CD14-positive monocyte (primary cell): ENCODE results near the gene RHBDL3. TPM values are rescaled to one million over a fixed set of nuclear protein-coding genes. Genes with fewer than 3 reads are reported as not detected.

Experiments
- DNase-seq, 3 donors: peaks; one replicate each; pipeline ENCODE4 v3.0.0-alpha.2; 2011 to 2022
- H2AFZ ChIP-seq: 2 replicates; pipeline ENCODE4 v1.6.0; 2012; ENCODE audit warnings: mild to moderate bottlenecking, low read depth, low read length, inconsistent platforms; ENCODE audit not compliant: insufficient read depth, poor library complexity, severe bottlenecking
- H3K27ac ChIP-seq, 2 donors: 1 replicate in 1 of 2; 2 replicates in 1 of 2; pipeline ENCODE4 v1.5.1; 2012 to 2013; ENCODE audit warnings: low read length in 2 of 2, control low read depth in 1 of 2, inconsistent platforms in 1 of 2, low read depth in 1 of 2, mild to moderate bottlenecking in 1 of 2
- H3K27me3 ChIP-seq, 2 donors: one replicate each; pipeline versions ENCODE4 v1.6.0 to v1.6.1; 2011 to 2013; ENCODE audit warnings: low read length in 2 of 2; ENCODE audit not compliant: control insufficient read depth in 2 of 2, insufficient read depth in 2 of 2
- H3K36me3 ChIP-seq, 2 donors: replicated peaks in 1 of 2; 1 replicate in 1 of 2; 2 replicates in 1 of 2; pipeline versions ENCODE4 v1.5.1 to v1.6.1; 2012 to 2013; ENCODE audit warnings: low read length in 2 of 2, control low read depth in 1 of 2, inconsistent platforms in 1 of 2, mild to moderate bottlenecking in 1 of 2; ENCODE audit not compliant: insufficient read depth in 2 of 2, control insufficient read depth in 1 of 2
- H3K4me1 ChIP-seq, 2 donors: 1 replicate in 1 of 2; 2 replicates in 1 of 2; pipeline versions ENCODE4 v1.5.1 to v1.6.1; 2012 to 2013; ENCODE audit warnings: low read length in 2 of 2, control low read depth in 1 of 2, inconsistent platforms in 1 of 2, mild to moderate bottlenecking in 1 of 2, moderate library complexity in 1 of 2; ENCODE audit not compliant: insufficient read depth in 2 of 2, control insufficient read depth in 1 of 2
- H3K4me2 ChIP-seq: replicated peaks from 2 replicates; pipeline ENCODE3; 2012; ENCODE audit warnings: low read length, moderate library complexity, mild to moderate bottlenecking; ENCODE audit not compliant: poor library complexity, severe bottlenecking; ENCODE audit errors: extremely low read depth
- H3K4me3 ChIP-seq, 3 experiments: fragments of 200-600 bp in 1 of 3; sonication (generic) in 1 of 3; replicated peaks in 1 of 3; 1 replicate in 2 of 3; 2 replicates in 1 of 3; pipeline ENCODE4 v1.5.1; 2011 to 2013; ENCODE audit warnings: low read length in 3 of 3, mild to moderate bottlenecking in 3 of 3, control low read depth in 2 of 3, low read depth in 2 of 3, inconsistent platforms in 1 of 3, moderate library complexity in 1 of 3
- H3K79me2 ChIP-seq: 2 replicates; pipeline ENCODE4 v1.6.0; 2012; ENCODE audit warnings: mild to moderate bottlenecking, control low read depth, inconsistent platforms, low read length, moderate library complexity; ENCODE audit not compliant: insufficient read depth
- H3K9ac ChIP-seq: 2 replicates; pipeline ENCODE4 v1.6.0; 2017; ENCODE audit warnings: low read length, mild to moderate bottlenecking; ENCODE audit not compliant: insufficient read depth, poor library complexity, severe bottlenecking
- H3K9me3 ChIP-seq, 2 donors: replicated peaks in 1 of 2; 1 replicate in 1 of 2; 2 replicates in 1 of 2; pipeline versions ENCODE4 v1.5.1 to v1.6.1; 2012 to 2013; ENCODE audit warnings: low read length in 2 of 2, control low read depth in 1 of 2; ENCODE audit not compliant: control insufficient read depth in 1 of 2, insufficient read depth in 1 of 2
- H4K20me1 ChIP-seq: 2 replicates; pipeline ENCODE4 v1.6.0; 2012; ENCODE audit warnings: mild to moderate bottlenecking, low read length, control low read depth, moderate library complexity; ENCODE audit not compliant: insufficient read depth
- H3K27ac Mint-ChIP-seq, 7 donors: one replicate each; pipeline ENCODE4 v1.8.0; 2020; ENCODE audit warnings: mild to moderate bottlenecking in 7 of 7, mixed read lengths in 7 of 7, moderate library complexity in 6 of 7, inconsistent platforms in 2 of 7
- H3K27me3 Mint-ChIP-seq, 3 donors: one replicate each; pipeline ENCODE4 v1.8.0; 2021 to 2022; ENCODE audit warnings: low read depth in 3 of 3, mild to moderate bottlenecking in 3 of 3, mixed read lengths in 3 of 3, moderate library complexity in 3 of 3, inconsistent platforms in 1 of 3
- H3K36me3 Mint-ChIP-seq, 2 donors: one replicate each; pipeline ENCODE4 v1.8.0; 2020; ENCODE audit warnings: mixed read lengths in 2 of 2, inconsistent platforms in 1 of 2, mild to moderate bottlenecking in 1 of 2
- H3K4me1 Mint-ChIP-seq: one replicate; pipeline ENCODE4 v1.8.0; 2020; ENCODE audit warnings: mild to moderate bottlenecking, mixed read lengths
- H3K4me3 Mint-ChIP-seq, 2 donors: one replicate each; pipeline ENCODE4 v1.8.0; 2020; ENCODE audit warnings: mild to moderate bottlenecking in 2 of 2, mixed read lengths in 2 of 2, moderate library complexity in 1 of 2
- H3K9me3 Mint-ChIP-seq, 7 donors: one replicate each; pipeline ENCODE4 v1.8.0; 2020 to 2022; ENCODE audit warnings: mixed read lengths in 7 of 7, mild to moderate bottlenecking in 6 of 7, moderate library complexity in 6 of 7, inconsistent platforms in 2 of 7
- CTCF ChIP-seq: fragments of 200-600 bp; IDR thresholded peaks from one replicate; pipeline ENCODE4 v1.8.0; 2022; ENCODE audit warnings: antibody characterized with exemption, mild to moderate bottlenecking
- WGBS: methylation state at CpG from one replicate; pipeline ENCODE4 v1.1.5; 2013; ENCODE audit warnings: missing lambda C conversion rate; ENCODE audit not compliant: insufficient coverage; 5-methylcytosine and 5-hydroxymethylcytosine counted together
- intact Hi-C, 2 donors: fragments of 100-400 bp; cut with micrococcal nuclease; formaldehyde crosslinking; loops; one replicate each; pipeline versions ENCODE4 v1.15.0 to v1.15.1; 2023
- polyA plus RNA-seq, 3 donors: library from polyadenylated mRNA; depleted of rRNA in 1 of 3; unstranded in 2 of 3; stranded (reverse) in 1 of 3; fragments of 300-500 nt in 2 of 3; fragments of >200 nt in 1 of 3; fragmentation: Illumina TruSeq in 2 of 3; gene quantifications; 1 replicate in 2 of 3; 2 replicates in 1 of 3; pipeline ENCODE4 v1.2.3, GENCODE V29; 2012 to 2021

Gene RHBDL3
- polyA plus RNA-seq, 3 donors, result 0.05 TPM; not detected in 2

GRCh38 chr17:32264140-32264799 lies 1.4 kb upstream of the RHBDL3 start:
- H3K9me3 Mint-ChIP-seq, result peaks cover 0 to 25% (median 6%) of the 10 kb centered on the region in 7 donors
- Histone ChIP-seq H3K27ac (no peak overlapping the region), H3K4me1 (peaks cover 14 to 21% of the 10 kb centered on the region in 2 donors), H3K27me3 (peaks cover 52 to 77% of the 10 kb centered on the region in 2 donors), H3K9me3 (peaks cover 0 to 10% of the 10 kb centered on the region in 2 donors), H3K9ac (no peak overlapping the region), H3K4me3 (no peak overlapping the region), H4K20me1 (no peaks in the 10 kb centered on the region), H3K4me2 (no peak overlapping the region), H2AFZ (no peak overlapping the region), H3K36me3 (no peaks in the 10 kb centered on the region), H3K79me2 (no peaks in the 10 kb centered on the region)
- peaks cover 76 to 94% (median 79%) of the 10 kb centered on the region in 3 donors for H3K27me3 Mint-ChIP-seq
- TF ChIP-seq CTCF, result peak; percentile 38
- peak overlapping the region; percentile 60 to 86 for H3K4me3 Mint-ChIP-seq
- WGBS, result 95% methylated on average over 4 of the region's 6 CpGs
- H3K27ac Mint-ChIP-seq, result peak overlapping the region in 1 of 7 donors; percentile 41
- H3K36me3 Mint-ChIP-seq, result peaks cover 2 to 18% of the 10 kb centered on the region in 2 donors
- peaks cover 20% of the 10 kb centered on the region for H3K4me1 Mint-ChIP-seq
- intact Hi-C loops, result loop anchor here in 1 of 2 donors (10.0 kb wide), 1 partner anchor 181 kb away; the partner anchor contains the start of gene PSMD11
- DNase-seq, result no peak

- H3K9me3 Mint-ChIP-seq, result peaks cover 0 to 25% (median 6%) of the 10 kb centered on the region in 7 donors
- Histone ChIP-seq H3K27ac (no peak overlapping the region), H3K4me1 (peaks cover 14 to 21% of the 10 kb centered on the region in 2 donors), H3K36me3 (no peaks in the 10 kb centered on the region), H3K9me3 (peaks cover 0 to 10% of the 10 kb centered on the region in 2 donors), H3K27me3 (peaks cover 54 to 77% of the 10 kb centered on the region in 2 donors), H2AFZ (no peak overlapping the region), H3K9ac (no peak overlapping the region), H3K79me2 (no peaks in the 10 kb centered on the region), H3K4me3 (peak overlapping the region in 1 of 3 experiments; percentile 51), H4K20me1 (no peaks in the 10 kb centered on the region), H3K4me2 (peak overlapping the region; percentile 84)
- H3K27me3 Mint-ChIP-seq, result peaks cover 79 to 94% (median 81%) of the 10 kb centered on the region in 3 donors
- TF ChIP-seq CTCF, result no peak
- H3K27ac Mint-ChIP-seq, result peak overlapping the region in 1 of 7 donors; percentile 41
- WGBS, result 54% methylated on average over 7 of the region's 8 CpGs
- H3K4me3 Mint-ChIP-seq, result peak overlapping the region; percentile 80 to 86
- H3K36me3 Mint-ChIP-seq, result peaks cover 2 to 18% of the 10 kb centered on the region in 2 donors
- intact Hi-C loops, result loop anchor here in 1 of 2 donors (10.0 kb wide), 1 partner anchor 180 kb away; the partner anchor contains the start of gene PSMD11
- peaks cover 20% of the 10 kb centered on the region for H3K4me1 Mint-ChIP-seq
- no peak for DNase-seq
Observed at GRCh38 chr17:32264823-32265191, 825 bp upstream of the RHBDL3 start.
